Spleen (tissue), 7 donors: Measurements from ENCODE around the gene EPHA6.

Experiments
- CTCF ChIP-seq, 11 experiments: fragments of 200-600 bp in 7 of 11; fragments of 450-650 bp in 4 of 11; sonication (generic) in 4 of 11; IDR thresholded peaks in 8 of 11; conservative IDR thresholded peaks in 3 of 11; 1 replicate in 7 of 11; 2 replicates in 4 of 11; pipeline versions ENCODE4 v1.4.0 to v1.8.0; 2016 to 2021; ENCODE audit warnings: antibody characterized with exemption in 11 of 11, inconsistent platforms in 4 of 11, mild to moderate bottlenecking in 1 of 11
- POLR2AphosphoS5 ChIP-seq, 3 donors: sonication (generic); formaldehyde crosslinking; IDR thresholded peaks; one replicate each; pipeline ENCODE4 v1.5.1; 2017; ENCODE audit warnings: antibody characterized with exemption in 3 of 3
- donor health status: DM: no; HTN: no; CAD: no; lungs with moderate emphysema.
- donor health status: DM: no; HTN: no; CAD: no.
- donor health status: DM: no; HTN: no; CAD: no.

- TF ChIP-seq CTCF (IDR thresholded peaks at IDR 0.05 in 8 of 11, conservative IDR thresholded peaks at IDR 0.05 in 3 of 11): no peak
- no peak for TF ChIP-seq POLR2AphosphoS5 (IDR thresholded peaks at IDR 0.05)
Measured at GRCh38 chr3:96860882-96861281, 46.5 kb downstream of the EPHA6 start.
